ENCODE data around the gene KRTAP9-9.
"Not testable (repeated sequence)": the region's sequence is repeated elsewhere in the genome, so short reads cannot be mapped to it uniquely, and the experiment has no call there.

The KRTAP9-9 gene

DNA sequence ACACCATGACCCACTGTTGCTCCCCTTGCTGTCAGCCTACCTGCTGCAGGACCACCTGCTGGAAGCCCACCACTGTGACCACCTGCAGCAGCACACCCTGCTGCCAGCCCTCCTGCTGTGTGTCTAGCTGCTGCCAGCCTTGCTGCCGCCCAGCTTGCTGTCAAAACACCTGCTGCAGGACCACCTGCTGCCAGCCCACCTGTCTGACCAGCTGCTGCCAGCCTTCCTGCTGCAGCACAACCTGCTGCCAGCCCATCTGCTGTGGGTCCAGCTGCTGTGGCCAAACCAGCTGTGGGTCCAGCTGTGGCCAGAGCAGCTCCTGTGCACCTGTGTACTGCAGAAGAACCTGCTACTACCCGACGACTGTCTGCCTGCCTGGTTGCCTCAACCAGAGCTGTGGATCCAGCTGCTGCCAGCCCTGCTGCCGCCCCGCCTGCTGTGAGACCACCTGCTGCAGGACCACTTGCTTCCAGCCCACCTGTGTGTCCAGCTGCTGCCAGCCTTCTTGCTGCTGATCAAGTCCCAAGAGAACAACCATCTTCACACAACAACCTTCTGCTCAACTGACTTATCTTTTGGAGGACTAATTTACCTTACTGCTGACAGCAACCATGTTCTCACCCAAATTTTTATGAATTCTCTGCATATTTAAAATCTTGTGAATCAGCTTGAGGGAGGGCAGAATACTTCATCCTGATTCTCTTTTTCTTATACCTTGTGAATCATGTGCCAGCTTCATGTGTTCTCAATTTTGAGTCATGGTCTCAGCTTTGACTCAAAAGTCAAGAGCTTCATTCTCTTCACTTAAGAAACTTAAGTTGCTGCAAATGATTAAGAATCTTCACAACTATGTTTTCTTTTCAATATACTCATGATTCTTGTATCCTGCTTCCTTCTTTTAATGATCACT lies at the start of gene KRTAP9-9:
Gene KRTAP9-9, plus strand, starts transcription at position 4 of the 910 bp plus-strand sequence.
- DNase-seq = not testable (repeated sequence)

DNA sequence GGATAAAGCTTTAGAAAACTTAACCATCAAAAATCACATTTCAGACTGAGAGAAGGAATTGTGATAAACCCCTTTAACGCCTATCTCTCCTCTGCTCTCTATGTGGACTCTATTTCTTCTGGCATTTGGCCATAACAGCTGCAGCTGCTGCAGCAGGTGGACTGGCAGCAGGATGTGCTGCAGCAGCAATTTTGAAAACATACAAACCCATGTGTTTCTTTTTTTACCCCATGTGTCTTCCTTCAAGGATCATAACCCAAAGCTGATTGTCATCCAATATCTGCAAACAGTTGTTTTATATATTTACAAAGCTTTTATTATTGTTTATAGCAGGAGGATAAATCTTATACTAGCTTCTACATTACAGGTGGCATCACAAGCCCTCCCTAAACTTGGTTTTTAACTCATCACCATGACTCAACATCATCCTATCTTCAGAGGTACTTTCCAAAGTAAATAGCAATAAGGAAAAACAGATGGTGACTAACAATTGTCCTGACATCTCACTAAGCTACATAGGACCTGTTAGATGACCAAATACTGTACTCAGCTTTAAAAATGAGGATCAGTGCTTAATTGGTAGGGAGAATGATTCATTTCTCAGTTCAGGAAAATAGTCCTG lies 43.2 kb upstream of the KRTAP9-9 start:
- DNase-seq = no peak

DNA sequence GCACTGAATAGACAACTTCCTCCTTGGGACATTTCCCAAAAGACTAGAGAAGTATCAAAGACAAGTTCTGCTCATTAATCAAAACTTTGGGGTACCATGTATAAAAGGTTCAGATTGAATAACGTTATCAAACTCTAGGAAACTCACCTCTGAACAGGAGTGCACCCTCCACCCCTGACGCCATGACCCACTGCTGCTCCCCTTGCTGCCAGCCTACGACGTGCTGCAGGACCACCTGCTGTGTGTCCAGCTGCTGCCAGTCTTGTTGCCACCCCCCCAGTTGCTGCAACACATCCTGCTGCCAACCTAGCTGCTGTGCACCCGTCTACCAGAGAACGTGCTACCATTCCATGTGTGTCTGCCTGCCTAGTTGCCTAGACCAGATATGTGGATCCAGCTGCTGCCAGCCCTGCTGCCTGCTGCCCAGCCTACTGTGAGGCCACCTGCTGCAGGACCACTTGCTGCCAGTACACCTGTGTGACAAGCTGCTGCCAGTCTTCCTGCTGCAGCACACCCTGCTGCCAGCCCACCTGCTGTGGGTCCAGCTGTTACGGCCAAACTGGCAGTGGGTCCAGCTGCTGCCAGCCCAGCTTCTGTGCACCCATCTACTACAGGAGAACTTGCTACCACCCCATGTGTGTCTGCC lies 42.5 kb upstream of the KRTAP9-9 start:
- no peak for DNase-seq

DNA sequence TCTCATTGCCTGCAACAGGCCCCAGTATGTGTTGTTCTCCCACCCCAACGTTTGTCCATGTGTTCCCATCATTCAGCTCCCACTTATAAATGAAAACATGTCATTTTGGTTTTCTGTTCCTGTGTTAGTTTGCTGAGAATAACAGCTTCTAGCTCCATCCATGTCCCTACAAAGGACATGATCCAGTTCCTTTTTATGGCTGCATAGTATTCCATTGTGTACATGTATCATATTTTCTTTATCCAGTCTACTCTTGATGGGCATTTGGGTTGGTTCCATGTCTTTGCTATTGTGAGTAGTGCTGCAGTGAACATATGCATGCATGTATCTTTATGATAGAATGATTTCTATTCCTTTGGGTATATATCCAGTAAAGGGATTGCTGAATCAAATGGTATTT lies 39.5 kb upstream of the KRTAP9-9 start:
- no peak for DNase-seq

DNA sequence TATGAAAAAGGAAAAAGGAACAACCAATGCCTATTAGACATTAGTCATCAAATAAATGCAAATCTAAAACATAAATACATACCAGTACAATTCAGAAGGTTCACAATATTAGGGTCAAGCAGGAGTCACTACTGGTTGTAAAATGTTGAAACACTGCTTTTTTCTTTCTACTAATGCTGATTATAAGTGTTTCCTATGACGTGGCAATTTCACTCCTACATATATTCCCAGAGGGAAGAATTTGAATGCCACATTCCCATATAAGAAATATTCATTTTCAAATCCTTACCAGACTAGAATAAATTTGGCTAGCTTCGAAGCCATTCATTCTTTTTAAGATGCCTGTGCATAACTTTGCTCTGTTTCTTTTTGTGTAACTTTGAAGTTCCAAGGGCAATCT lies 31.4 kb upstream of the KRTAP9-9 start:
- no peak for DNase-seq

DNA sequence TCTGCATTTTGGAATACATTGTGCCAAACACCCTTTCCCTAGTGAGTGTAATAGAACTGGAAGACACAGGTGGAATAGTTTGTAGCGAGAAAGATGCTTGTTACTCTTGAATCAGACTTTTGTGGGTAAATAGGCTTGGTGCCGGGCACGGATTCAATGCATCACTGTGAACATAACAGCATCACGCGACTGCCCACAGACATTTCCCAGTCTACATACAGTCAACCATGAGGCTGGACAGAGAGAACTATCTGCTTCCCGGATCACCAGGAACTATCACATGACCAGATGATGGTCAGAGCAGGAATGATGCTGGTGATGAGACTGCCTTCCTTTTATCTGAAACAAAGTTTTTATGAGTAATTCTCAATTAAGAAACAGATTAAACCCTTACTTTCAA lies 29.1 kb upstream of the KRTAP9-9 start:
- DNase-seq = no peak

DNA sequence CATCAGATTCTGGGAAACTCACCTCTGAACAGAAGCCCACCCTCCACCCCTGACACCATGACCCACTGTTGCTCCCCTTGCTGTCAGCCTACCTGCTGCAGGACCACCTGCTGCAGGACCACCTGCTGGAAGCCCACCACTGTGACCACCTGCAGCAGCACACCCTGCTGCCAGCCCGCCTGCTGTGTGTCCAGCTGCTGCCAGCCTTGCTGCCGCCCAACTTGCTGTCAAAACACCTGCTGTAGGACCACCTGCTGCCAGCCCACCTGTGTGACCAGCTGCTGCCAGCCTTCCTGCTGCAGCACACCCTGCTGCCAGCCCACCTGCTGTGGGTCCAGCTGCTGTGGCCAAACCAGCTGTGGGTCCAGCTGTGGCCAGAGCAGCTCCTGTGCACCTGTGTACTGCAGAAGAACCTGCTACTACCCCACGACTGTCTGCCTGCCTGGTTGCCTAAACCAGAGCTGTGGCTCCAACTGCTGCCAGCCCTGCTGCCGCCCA lies 28.5 kb upstream of the KRTAP9-9 start, which contains the start of gene KRTAP9-2:
Gene KRTAP9-2, plus strand, starts transcription at position 51 of the 498 bp plus-strand sequence. Its CDS starts 7 bp downstream, at position 58.
- DNase-seq = not testable (repeated sequence)

DNA sequence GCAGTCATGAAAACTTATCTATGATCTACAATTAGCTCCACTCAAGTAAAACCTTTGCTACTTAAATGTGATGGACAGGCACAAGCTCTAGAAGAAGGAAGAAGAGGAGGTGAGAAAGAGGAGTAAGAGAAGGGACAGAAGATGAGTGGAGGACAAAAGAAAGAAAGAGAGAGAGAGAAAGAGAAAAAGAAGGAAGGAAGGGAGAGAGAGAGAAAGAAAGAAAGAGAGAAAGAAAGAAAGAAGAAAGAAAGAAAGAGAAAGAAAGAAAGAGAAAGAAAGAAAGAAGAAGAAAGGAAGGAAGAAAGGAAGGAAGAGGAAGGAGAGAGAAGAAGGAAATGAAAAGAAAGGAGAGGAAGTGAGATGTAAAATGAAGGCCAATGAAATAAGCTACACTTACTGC lies 25.1 kb upstream of the KRTAP9-9 start:
- DNase-seq = no peak

DNA sequence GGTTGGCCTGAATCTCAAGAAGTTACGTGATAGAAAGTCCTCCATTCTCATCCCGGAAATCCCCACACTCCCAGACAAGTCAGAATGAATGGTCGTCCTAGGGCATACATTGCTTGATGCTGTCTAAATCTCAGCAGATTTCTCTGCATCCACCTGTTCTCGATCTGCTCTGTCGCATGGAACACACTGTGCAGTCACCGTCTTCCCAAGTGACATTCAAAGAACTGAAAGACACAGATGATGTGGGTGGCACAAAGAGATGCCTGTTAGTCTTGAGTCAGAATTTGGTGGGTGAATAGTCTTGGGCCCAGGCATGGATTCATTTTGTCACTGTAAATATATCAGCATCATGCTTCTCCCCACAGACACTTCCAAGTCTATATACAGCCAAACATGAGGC lies 23.5 kb upstream of the KRTAP9-9 start:
- no peak for DNase-seq

DNA sequence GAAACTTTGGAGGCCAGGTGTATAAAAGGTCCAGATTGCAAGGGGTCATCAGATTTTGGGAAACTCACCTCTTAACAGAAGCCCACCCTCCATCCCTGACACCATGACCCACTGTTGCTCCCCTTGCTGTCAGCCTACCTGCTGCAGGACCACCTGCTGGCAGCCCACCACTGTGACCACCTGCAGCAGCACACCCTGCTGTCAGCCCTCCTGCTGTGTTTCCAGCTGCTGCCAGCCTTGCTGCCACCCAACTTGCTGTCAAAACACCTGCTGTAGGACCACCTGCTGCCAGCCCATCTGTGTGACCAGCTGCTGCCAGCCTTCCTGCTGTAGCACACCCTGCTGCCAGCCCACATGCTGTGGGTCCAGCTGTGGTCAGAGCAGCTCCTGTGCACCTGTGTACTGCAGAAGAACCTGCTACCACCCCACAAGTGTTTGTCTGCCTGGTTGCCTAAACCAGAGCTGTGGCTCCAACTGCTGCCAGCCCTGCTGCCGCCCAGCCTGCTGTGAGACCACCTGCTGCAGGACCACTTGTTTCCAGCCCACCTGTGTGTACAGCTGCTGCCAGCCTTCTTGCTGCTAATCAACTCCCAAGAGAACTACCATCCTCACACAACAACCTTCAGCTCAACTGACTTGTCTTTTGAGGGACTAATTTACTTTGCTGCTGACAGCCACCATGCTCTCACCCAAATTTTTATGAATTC lies 22.6 kb upstream of the KRTAP9-9 start, which contains the start of gene KRTAP9-3:
Gene KRTAP9-3, plus strand, starts transcription at position 51 of the 707 bp plus-strand sequence. Its CDS starts 53 bp downstream, at position 104.
- not testable (repeated sequence) for DNase-seq

DNA sequence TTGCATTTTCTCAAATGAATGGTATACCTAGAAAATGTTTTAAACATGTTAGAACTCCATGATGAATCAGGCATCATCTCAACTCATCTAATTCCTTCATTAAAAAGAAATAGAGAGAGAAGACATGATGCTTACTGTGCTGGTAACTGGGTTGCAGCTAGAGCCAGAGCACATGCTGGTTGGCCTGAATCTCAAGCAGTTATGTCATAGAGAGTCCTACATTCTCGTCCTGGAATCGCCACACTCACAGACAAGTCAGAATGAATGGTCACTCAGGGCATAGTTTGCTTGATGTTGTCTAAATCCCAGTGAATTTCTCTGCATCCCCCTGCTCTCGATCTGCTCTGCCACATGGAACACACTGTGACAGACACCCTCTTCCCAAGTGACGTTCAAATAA lies 18.1 kb upstream of the KRTAP9-9 start:
- DNase-seq = not testable (repeated sequence)

DNA sequence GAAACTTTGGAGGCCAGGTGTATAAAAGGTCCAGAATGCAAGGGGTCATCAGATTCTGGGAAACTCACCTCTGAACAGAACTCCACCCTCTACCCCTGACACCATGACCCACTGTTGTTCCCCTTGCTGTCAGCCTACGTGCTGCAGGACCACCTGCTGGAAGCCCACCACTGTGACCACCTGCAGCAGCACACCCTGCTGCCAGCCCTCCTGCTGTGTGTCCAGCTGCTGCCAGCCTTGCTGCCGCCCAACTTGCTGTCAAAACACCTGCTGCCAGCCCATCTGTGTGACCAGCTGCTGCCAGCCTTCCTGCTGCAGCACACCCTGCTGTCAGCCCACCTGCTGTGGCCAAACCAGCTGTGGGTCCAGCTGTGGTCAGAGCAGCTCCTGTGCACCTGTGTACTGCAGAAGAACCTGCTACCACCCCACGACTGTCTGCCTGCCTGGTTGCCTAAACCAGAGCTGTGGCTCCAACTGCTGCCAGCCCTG lies 17.2 kb upstream of the KRTAP9-9 start, which contains the start of gene KRTAP9-8:
Gene KRTAP9-8, plus strand, starts transcription at position 51 of the 489 bp plus-strand sequence. Its CDS starts 53 bp downstream, at position 104.
- not testable (repeated sequence) for DNase-seq

DNA sequence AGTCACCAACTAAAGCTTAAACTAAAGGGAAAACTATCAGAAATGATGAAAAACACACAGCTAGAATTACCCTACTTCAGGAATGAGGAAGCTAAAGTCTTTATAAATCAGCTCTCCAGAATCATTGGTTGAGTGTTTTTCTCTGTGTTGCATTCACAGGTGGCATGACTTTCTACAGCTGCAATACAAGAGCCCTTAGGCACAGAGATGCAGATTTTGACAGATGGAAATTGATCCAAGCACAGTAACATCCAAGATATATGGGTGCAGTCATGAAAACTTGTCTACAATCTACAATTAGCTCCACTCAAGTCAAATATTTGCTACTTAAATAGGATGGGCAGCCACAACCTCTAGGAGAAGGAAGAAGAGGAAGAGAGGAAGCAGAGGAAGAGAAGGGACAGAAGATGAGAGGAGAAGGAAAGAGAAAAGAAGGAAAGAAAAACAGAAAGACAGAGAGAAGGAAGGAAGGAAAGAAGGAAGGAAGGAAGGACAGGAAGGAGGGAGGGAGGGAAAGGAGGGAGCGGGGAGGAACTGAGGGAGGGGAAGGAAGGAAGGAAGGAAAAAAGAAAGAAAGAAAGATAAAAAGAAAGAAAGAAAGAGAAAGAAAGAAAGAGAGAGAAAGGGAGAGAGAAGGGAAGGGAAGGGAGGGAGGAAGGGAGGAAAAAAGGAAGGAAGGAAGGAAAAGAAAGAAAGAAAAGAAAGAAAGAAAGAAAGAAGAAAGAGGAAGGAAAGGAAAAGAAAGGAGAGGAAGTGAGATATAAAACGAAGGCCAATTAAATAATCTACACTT lies 8.0 kb upstream of the KRTAP9-9 start:
- DNase-seq = not testable (repeated sequence)

DNA sequence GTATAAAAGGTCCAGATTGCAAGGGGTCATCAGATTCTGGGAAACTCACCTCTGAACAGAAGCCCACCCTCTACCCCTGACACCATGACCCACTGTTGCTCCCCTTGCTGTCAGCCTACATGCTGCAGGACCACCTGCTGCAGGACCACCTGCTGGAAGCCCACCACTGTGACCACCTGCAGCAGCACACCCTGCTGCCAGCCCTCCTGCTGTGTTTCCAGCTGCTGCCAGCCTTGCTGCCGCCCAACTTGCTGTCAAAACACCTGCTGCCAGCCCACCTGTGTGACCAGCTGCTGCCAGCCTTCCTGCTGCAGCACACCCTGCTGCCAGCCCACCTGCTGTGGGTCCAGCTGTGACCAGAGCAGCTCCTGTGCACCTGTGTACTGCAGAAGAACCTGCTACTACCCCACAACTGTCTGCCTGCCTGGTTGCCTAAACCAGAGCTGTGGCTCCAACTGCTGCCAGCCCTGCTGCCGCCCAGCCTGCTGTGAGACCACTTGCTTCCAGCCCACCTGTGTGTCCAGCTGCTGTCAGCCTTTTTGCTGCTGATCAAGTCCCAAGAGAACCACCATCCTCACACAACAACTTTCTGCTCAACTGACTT lies 5.4 kb upstream of the KRTAP9-9 start, which contains the start of gene KRTAP9-4:
Gene KRTAP9-4, plus strand, starts transcription at position 51 of the 604 bp plus-strand sequence. Its CDS starts 34 bp downstream, at position 85.
- DNase-seq = not testable (repeated sequence)

DNA sequence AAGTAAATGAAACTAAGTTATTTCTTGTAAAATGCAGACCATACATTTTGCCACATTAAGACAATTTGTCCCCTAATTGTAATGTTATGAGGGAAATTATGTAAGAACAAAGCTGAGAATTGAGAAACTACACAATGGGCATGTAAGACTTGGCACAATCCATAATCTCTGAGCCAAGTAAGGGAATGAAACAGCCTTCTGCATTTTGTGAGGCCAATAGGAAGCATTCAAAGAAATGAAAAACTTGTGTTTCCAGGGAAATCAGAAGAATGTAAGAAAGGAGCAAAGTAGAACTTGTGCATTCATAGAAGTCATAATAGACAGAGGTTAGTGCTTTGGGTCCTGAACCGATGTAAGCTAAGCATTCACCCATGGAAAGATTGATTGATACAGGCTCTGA lies 3.9 kb upstream of the KRTAP9-9 start:
- no peak for DNase-seq

DNA sequence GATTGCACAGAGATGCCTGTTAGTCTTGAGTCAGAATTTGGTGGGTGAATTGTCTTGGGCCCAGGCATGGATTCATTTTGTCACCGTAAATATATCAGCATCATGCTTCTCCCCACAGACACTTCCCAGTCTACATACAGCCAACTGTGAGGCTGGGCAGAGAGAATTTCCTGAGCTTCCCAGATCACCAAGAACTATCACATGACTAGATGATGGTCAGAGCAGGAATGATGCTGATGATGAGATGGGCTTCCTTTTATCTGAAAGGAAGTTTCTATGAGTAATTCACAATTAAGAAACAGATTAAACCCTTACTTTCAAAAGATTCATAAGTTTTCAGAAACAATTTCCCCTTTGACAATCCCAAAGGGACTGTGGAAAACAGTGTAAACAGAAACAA lies 323 bp upstream of the KRTAP9-9 start:
- DNase-seq = no peak

DNA sequence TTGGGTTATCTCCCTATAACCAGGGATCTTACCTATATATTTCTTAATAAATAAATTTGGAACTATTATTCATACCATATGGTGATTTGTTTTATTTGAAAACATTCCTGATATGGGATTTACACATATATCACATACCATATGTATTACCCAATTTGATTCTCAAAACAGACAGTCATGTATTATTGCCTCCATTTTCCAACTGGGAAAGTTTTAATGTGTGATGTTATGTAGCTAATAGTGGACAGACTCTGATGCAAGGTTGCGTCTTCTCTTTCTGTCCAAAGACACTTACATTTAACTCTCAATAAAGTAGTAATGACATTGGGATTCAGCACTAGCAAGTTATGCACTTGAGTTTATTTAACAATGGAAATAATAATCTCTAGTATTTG lies 1.1 kb downstream of the KRTAP9-9 start:
- no peak for DNase-seq

DNA sequence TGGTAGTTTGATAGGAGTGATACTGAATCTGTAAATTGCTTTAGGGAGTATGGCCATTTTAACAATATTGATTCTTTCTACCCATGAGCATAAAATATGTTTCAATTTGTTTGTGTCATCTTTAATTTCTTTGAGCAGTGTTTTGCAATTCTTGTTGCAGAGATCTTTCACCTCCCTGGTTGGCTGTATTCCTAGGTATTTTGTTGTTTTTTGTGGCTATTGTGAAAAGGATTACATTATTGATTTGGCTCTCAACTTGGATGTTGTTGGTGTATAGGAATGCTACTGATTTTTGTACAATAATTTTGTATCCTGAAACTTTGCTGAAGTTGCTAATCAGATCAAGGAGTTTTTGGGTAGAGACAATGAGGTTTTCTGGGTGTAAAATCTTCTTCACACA lies 3.2 kb downstream of the KRTAP9-9 start:
- no peak for DNase-seq

DNA sequence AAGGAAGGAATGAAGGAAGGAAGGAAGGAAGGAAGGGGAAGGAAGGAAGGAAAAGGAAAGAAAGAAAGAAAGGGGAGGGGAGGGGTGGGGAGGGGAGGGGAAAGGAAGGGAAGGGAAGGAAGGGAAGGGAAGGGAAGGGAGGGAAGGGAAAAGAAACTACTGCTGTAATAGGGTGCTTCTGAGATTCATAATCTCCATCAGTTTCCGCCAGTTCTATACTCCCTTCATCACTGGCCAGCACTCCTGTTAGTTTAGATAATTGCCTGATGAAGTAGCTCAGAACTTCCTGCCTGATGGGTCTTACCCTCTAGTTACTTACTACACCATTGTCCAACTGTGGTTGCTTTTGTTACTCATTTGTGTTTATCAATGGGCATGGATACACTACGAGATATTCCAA lies 8.0 kb downstream of the KRTAP9-9 start:
- DNase-seq = no peak

DNA sequence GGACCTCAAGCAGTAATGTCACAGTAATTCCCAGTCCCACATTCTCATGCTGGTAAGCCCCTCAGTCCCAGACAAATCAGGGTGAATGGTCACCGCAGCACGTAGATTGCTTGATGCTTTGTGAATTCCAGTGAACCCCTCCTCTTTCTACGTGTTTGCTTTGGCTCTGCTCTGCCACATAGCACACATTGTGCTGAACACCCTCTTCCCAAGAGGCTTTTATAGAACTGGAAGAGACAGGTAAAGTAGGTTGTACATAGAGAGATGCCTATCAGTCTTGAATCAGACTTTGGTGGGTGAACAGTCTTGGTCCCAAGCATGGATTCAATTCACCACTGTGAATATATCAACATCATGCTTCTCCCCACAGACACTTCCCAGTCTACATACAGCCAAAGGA lies 9.4 kb downstream of the KRTAP9-9 start:
- no peak for DNase-seq

DNA sequence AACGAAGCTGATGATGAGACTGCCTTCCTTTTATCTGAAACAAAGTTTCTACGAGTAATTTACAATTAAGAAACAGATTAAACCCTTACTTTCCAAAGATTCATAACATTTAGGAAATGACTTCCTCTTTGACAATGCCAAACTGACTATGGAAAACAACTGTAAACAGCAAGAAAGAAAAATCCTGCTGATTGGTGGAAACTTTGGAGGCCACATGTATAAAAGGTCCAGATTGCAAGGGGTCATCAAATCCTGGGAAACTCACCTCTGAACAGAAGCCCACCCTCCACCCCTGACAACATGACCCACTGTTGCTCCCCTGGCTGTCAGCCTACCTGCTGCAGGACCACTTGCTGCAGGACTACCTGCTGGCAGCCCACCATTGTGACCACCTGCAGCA lies 9.9 kb downstream of the KRTAP9-9 start, which contains the start of gene KRTAP9-6:
Gene KRTAP9-6, plus strand, starts transcription at position 301 of the 400 bp plus-strand sequence. Its CDS starts 0 bp downstream, at position 301.
- DNase-seq = no peak

Data from CD4-positive, alpha-beta T cell treated with Interleukin-10 for 1 hour (primary cell).